GM23338 (cell line): Measurements from ENCODE around the gene EXOC6B. TPM values are rescaled to one million over a fixed set of nuclear protein-coding genes. Genes with fewer than 3 reads are reported as not detected.

Source experiments
- ATAC-seq: fragments of 200-7000 bp; cut with Tn5 transposase; 3 replicates; pipeline ENCODE4 v1.9.1; 2020
- DNase-seq: peaks from one replicate; pipeline ENCODE4 v3.0.0-alpha.2; 2015; ENCODE audit warnings: low spot score
- H2AFZ ChIP-seq: fragments of 200-600 bp; sonication (generic); 2 replicates; pipeline ENCODE4 v1.8.0; 2016; ENCODE audit warnings: antibody characterized with exemption, mild to moderate bottlenecking, moderate library complexity
- H3F3A ChIP-seq: fragments of 200-600 bp; sonication (generic); replicated peaks from 2 replicates; pipeline ENCODE4 v1.8.0; 2017; ENCODE audit warnings: antibody characterized with exemption, mixed run types, low read depth
- H3K27ac ChIP-seq: fragments of 200-600 bp; sonication (generic); 2 replicates; pipeline ENCODE4 v1.6.1; 2016; ENCODE audit warnings: low read depth
- H3K27me3 ChIP-seq: fragments of 200-600 bp; sonication (generic); 2 replicates; pipeline ENCODE4 v1.8.0; 2016; ENCODE audit warnings: mild to moderate bottlenecking, mixed run types, moderate library complexity; ENCODE audit not compliant: insufficient read depth
- H3K36me3 ChIP-seq: fragments of 200-600 bp; sonication (generic); 2 replicates; pipeline ENCODE4 v1.8.0; 2016; ENCODE audit warnings: mild to moderate bottlenecking; ENCODE audit not compliant: insufficient read depth
- H3K4me1 ChIP-seq: fragments of 200-600 bp; sonication (generic); 2 replicates; pipeline ENCODE4 v1.8.0; 2016; ENCODE audit warnings: mild to moderate bottlenecking, moderate library complexity; ENCODE audit not compliant: insufficient read depth
- H3K4me2 ChIP-seq: fragments of 200-600 bp; sonication (generic); 2 replicates; pipeline ENCODE4 v1.7.1; 2017; ENCODE audit warnings: mixed run types
- H3K4me3 ChIP-seq: fragments of 200-600 bp; sonication (generic); 2 replicates; pipeline ENCODE4 v1.6.1; 2016; ENCODE audit warnings: mixed run types
- H3K79me2 ChIP-seq: fragments of 200-600 bp; sonication (generic); replicated peaks from 2 replicates; pipeline ENCODE4 v1.8.0; 2017; ENCODE audit warnings: mild to moderate bottlenecking; ENCODE audit not compliant: insufficient read depth
- H3K9me2 ChIP-seq: fragments of 200-600 bp; sonication (generic); 2 replicates; pipeline ENCODE4 v1.8.0; 2017; ENCODE audit not compliant: insufficient read depth
- H4K20me1 ChIP-seq: fragments of 200-600 bp; sonication (generic); replicated peaks from 2 replicates; pipeline ENCODE4 v1.8.0; 2017; ENCODE audit warnings: mild to moderate bottlenecking; ENCODE audit not compliant: insufficient read depth
- H3K27ac Mint-ChIP-seq: 2 replicates; pipeline ENCODE4 v1.8.0; 2020; ENCODE audit warnings: inconsistent platforms, mild to moderate bottlenecking, moderate library complexity, mixed read lengths
- H3K27me3 Mint-ChIP-seq: 3 replicates; pipeline ENCODE4 v1.8.0; 2022; ENCODE audit warnings: low read depth, mild to moderate bottlenecking, moderate library complexity, mixed read lengths, inconsistent platforms; ENCODE audit not compliant: insufficient read depth, poor library complexity
- H3K36me3 Mint-ChIP-seq: 3 replicates; pipeline ENCODE4 v1.8.0; 2021; ENCODE audit warnings: low read depth, mild to moderate bottlenecking, inconsistent platforms, moderate library complexity, mixed read lengths
- H3K4me1 Mint-ChIP-seq: 3 replicates; pipeline ENCODE4 v1.8.0; 2020; ENCODE audit warnings: mild to moderate bottlenecking, inconsistent platforms, mixed read lengths
- H3K4me3 Mint-ChIP-seq: 3 replicates; pipeline ENCODE4 v1.8.0; 2021; ENCODE audit warnings: moderate library complexity, mild to moderate bottlenecking, inconsistent platforms, mixed read lengths
- H3K9me3 Mint-ChIP-seq: 3 replicates; pipeline ENCODE4 v1.8.0; 2020; ENCODE audit warnings: moderate library complexity, mild to moderate bottlenecking, inconsistent platforms, mixed read lengths
- CREB1 ChIP-seq: fragments of 250-450 bp; sonication (Bioruptor Pico); IDR thresholded peaks from 2 replicates; pipeline ENCODE4 v1.5.0; 2020; ENCODE audit warnings: low read depth, mild to moderate bottlenecking, moderate library complexity
- CTCF ChIP-seq, 2 experiments: fragments of 200-600 bp in 1 of 2; sonication (generic) in 1 of 2; conservative IDR thresholded peaks; 2 replicates each; pipeline versions ENCODE4 v1.5.1 to v1.6.1; 2016 to 2017; ENCODE audit warnings: antibody characterized with exemption in 2 of 2, low read depth in 2 of 2, mild to moderate bottlenecking in 2 of 2, moderate library complexity in 1 of 2
- EZH2 ChIP-seq: fragments of 200-600 bp; sonication (generic); IDR thresholded peaks from one replicate; pipeline ENCODE4 v1.8.0; 2017; ENCODE audit warnings: antibody characterized with exemption, mild to moderate bottlenecking, low read depth; ENCODE audit not compliant: unreplicated experiment
- EZH2phosphoT487 ChIP-seq: fragments of 200-600 bp; sonication (generic); IDR thresholded peaks from one replicate; pipeline ENCODE4 v1.8.1; 2018; ENCODE audit warnings: antibody characterized with exemption; ENCODE audit not compliant: unreplicated experiment
- JUNB ChIP-seq: IDR thresholded peaks from one replicate; pipeline ENCODE4 v1.6.1; 2016; ENCODE audit warnings: antibody characterized with exemption; ENCODE audit not compliant: unreplicated experiment
- NANOG ChIP-seq: IDR thresholded peaks from 2 replicates; pipeline ENCODE4 v1.6.1; 2016; ENCODE audit warnings: antibody characterized with exemption, borderline replicate concordance
- POLR2AphosphoS5 ChIP-seq: IDR thresholded peaks from 2 replicates; pipeline ENCODE4 v1.6.1; 2016; ENCODE audit warnings: antibody characterized with exemption, low read depth
- REST ChIP-seq: IDR thresholded peaks from one replicate; pipeline ENCODE4 v1.6.1; 2018; ENCODE audit warnings: antibody characterized with exemption; ENCODE audit not compliant: unreplicated experiment
- STAT1 ChIP-seq: IDR thresholded peaks from one replicate; pipeline ENCODE4 v1.6.1; 2016; ENCODE audit warnings: antibody characterized with exemption; ENCODE audit not compliant: unreplicated experiment
- ZNF114 ChIP-seq: fragments of 250-450 bp; sonication (Bioruptor Pico); IDR thresholded peaks from 2 replicates; pipeline ENCODE4 v1.5.0; 2020; ENCODE audit warnings: mild to moderate bottlenecking, moderate library complexity
- ZNF331 ChIP-seq: fragments of 250-450 bp; sonication (Bioruptor Pico); IDR thresholded peaks from 2 replicates; pipeline ENCODE4 v1.5.0; 2020; ENCODE audit warnings: low read depth, mild to moderate bottlenecking, moderate library complexity
- ZNF462 ChIP-seq: fragments of 250-450 bp; sonication (Bioruptor Pico); IDR thresholded peaks from 2 replicates; pipeline ENCODE4 v1.5.0; 2020; ENCODE audit warnings: mild to moderate bottlenecking, moderate library complexity
- polyA plus RNA-seq: library from polyadenylated mRNA; unstranded; fragments of >200 nt; fragmentation: Nextera tagmentation; extraction: Ambion mirVana; gene quantifications from 2 replicates; pipeline ENCODE4 v1.2.1, GENCODE V29; 2016
- total RNA-seq: library from RNA; depleted of rRNA; stranded (reverse); fragments of >200 nt; shearing (Covaris generic); gene quantifications from 2 replicates; pipeline ENCODE4 v1.2.3, GENCODE V29; 2014

Gene EXOC6B
- total and polyA plus RNA-seq, 2 experiments from 2014 or later = 7.2 to 45.9 TPM

- TF ChIP-seq ZNF331 (CRISPR knock-in tag) (no peak), CTCF (conservative IDR thresholded peaks at IDR 0.05; ENCODE audit: low read depth in 2 of 2) (no peak)
These were observed 107.0 kb downstream of the EXOC6B start (continued) for GRCh38 chr2:72718876-72719275.

GRCh38 chr2:72716601-72717000 lies 109.2 kb downstream of the EXOC6B start:
- peaks cover 3% of the 10 kb centered on the region for H3K27me3 Mint-ChIP-seq
- no peaks in the 10 kb centered on the region for H3K36me3 ChIP-seq
- no peak overlapping the region for H3K27ac Mint-ChIP-seq
- H3K9me2 ChIP-seq = no peaks in the 10 kb centered on the region
- no peak overlapping the region for H3K4me2 ChIP-seq
- H3F3A ChIP-seq = no peaks in the 10 kb centered on the region
- H3K9me3 Mint-ChIP-seq = no peaks in the 10 kb centered on the region
- no peaks in the 10 kb centered on the region for H4K20me1 ChIP-seq
- H2AFZ ChIP-seq = no peak overlapping the region
- DNase-seq (no peak), ATAC-seq (no peak)
- no peak overlapping the region for H3K27ac ChIP-seq
- no peak overlapping the region for H3K4me3 Mint-ChIP-seq
- peaks cover 24% of the 10 kb centered on the region; the same call in 2 of the 3 replicates for H3K4me1 Mint-ChIP-seq
- no peaks in the 10 kb centered on the region for H3K79me2 ChIP-seq
- H3K4me1 ChIP-seq = peaks cover 14% of the 10 kb centered on the region; the same call in 1 of the 2 replicates
- no peaks in the 10 kb centered on the region for H3K27me3 ChIP-seq
- H3K4me3 ChIP-seq = no peak overlapping the region
- no peaks in the 10 kb centered on the region; the same call in 2 of the 3 replicates for H3K36me3 Mint-ChIP-seq
- TF ChIP-seq EZH2phosphoT487 (no peak), ZNF462 (CRISPR knock-in tag) (no peak), CTCF (conservative IDR thresholded peaks at IDR 0.05; ENCODE audit: low read depth in 2 of 2) (no peak), STAT1 (no peak), ZNF331 (CRISPR knock-in tag) (no peak), JUNB (no peak), NANOG (no peak), POLR2AphosphoS5 (no peak), EZH2 (no peak), CREB1 (no peak), ZNF114 (CRISPR knock-in tag) (no peak), REST (no peak)
